ENCODE results near the gene IL1RAPL2.
A peak's percentile ranks its signal among the peaks of the same experiment; 100 is the strongest.
"Not testable (repeated sequence)": the region's sequence is repeated elsewhere in the genome, so short reads cannot be mapped to it uniquely, and the experiment has no call there.

The IL1RAPL2 gene

GRCh38 chrX:104795804-104796203 lies 229.8 kb downstream of the IL1RAPL2 start:
- no peak for DNase-seq
- in situ Hi-C loops (cut with HindIII; ENCODE audit: low pct_ligation_motif_present, low pct_unique_long_range_greater_than_20kb, low sequenced_read_pairs), result no loop called here

- in situ Hi-C loops (cut with HindIII; ENCODE audit: low pct_ligation_motif_present, low pct_unique_long_range_greater_than_20kb, low sequenced_read_pairs), result no loop called here
- no peak for DNase-seq
Observed at GRCh38 chrX:104803219-104803618, 237.2 kb downstream of the IL1RAPL2 start.

- DNase-seq, result no peak
- in situ Hi-C loops (cut with HindIII; ENCODE audit: low pct_ligation_motif_present, low pct_unique_long_range_greater_than_20kb, low sequenced_read_pairs), result no loop called here
Observed at GRCh38 chrX:104806346-104806745, 240.3 kb downstream of the IL1RAPL2 start.

- in situ Hi-C loops (cut with HindIII; ENCODE audit: low pct_ligation_motif_present, low pct_unique_long_range_greater_than_20kb, low sequenced_read_pairs), result no loop called here
- no peak for DNase-seq
Observed at GRCh38 chrX:104833401-104833800, 267.4 kb downstream of the IL1RAPL2 start.

GRCh38 chrX:104842646-104843045 lies 276.6 kb downstream of the IL1RAPL2 start:
- in situ Hi-C loops (cut with HindIII; ENCODE audit: low pct_ligation_motif_present, low pct_unique_long_range_greater_than_20kb, low sequenced_read_pairs), result no loop called here
- DNase-seq, result no peak

- no peak for DNase-seq
- in situ Hi-C loops (cut with HindIII; ENCODE audit: low pct_ligation_motif_present, low pct_unique_long_range_greater_than_20kb, low sequenced_read_pairs), result no loop called here
Observed at GRCh38 chrX:104852241-104852640, 286.2 kb downstream of the IL1RAPL2 start.

GRCh38 chrX:104854188-104854587 lies 288.2 kb downstream of the IL1RAPL2 start:
- DNase-seq, result no peak
- in situ Hi-C loops (cut with HindIII; ENCODE audit: low pct_ligation_motif_present, low pct_unique_long_range_greater_than_20kb, low sequenced_read_pairs), result no loop called here

- DNase-seq, result no peak
- in situ Hi-C loops (cut with HindIII; ENCODE audit: low pct_ligation_motif_present, low pct_unique_long_range_greater_than_20kb, low sequenced_read_pairs), result no loop called here
Observed at GRCh38 chrX:104854790-104855340, 288.9 kb downstream of the IL1RAPL2 start.

GRCh38 chrX:104863466-104863865 lies 297.5 kb downstream of the IL1RAPL2 start:
- in situ Hi-C loops (cut with HindIII; ENCODE audit: low pct_ligation_motif_present, low pct_unique_long_range_greater_than_20kb, low sequenced_read_pairs), result no loop called here
- DNase-seq, result no peak

GRCh38 chrX:104864296-104864695 lies 298.3 kb downstream of the IL1RAPL2 start:
- in situ Hi-C loops (cut with HindIII; ENCODE audit: low pct_ligation_motif_present, low pct_unique_long_range_greater_than_20kb, low sequenced_read_pairs), result no loop called here
- no peak for DNase-seq

GRCh38 chrX:104877504-104877903 lies 311.5 kb downstream of the IL1RAPL2 start:
- no peak for DNase-seq
- in situ Hi-C loops (cut with HindIII; ENCODE audit: low pct_ligation_motif_present, low pct_unique_long_range_greater_than_20kb, low sequenced_read_pairs), result no loop called here

- DNase-seq, result no peak
- in situ Hi-C loops (cut with HindIII; ENCODE audit: low pct_ligation_motif_present, low pct_unique_long_range_greater_than_20kb, low sequenced_read_pairs), result no loop called here
Observed at GRCh38 chrX:104902070-104902469, 336.1 kb downstream of the IL1RAPL2 start.

GRCh38 chrX:104909694-104910093 lies 343.7 kb downstream of the IL1RAPL2 start:
- DNase-seq; in situ Hi-C loops (cut with HindIII; ENCODE audit: low pct_ligation_motif_present, low pct_unique_long_range_greater_than_20kb, low sequenced_read_pairs): not testable (repeated sequence)

- DNase-seq, result peak; percentile 6
Observed at GRCh38 chrX:104913348-104913747, 347.3 kb downstream of the IL1RAPL2 start.

GRCh38 chrX:104914686-104915085 lies 348.7 kb downstream of the IL1RAPL2 start:
- in situ Hi-C loops (cut with HindIII; ENCODE audit: low pct_ligation_motif_present, low pct_unique_long_range_greater_than_20kb, low sequenced_read_pairs); DNase-seq: not testable (repeated sequence)

More at GRCh38 chrX:104913348-104913747, 347.3 kb downstream of the IL1RAPL2 start:
- in situ Hi-C loops (cut with HindIII; ENCODE audit: low pct_ligation_motif_present, low pct_unique_long_range_greater_than_20kb, low sequenced_read_pairs), result no loop called here

GRCh38 chrX:104918122-104918521 lies 352.1 kb downstream of the IL1RAPL2 start:
- in situ Hi-C loops (cut with HindIII; ENCODE audit: low pct_ligation_motif_present, low pct_unique_long_range_greater_than_20kb, low sequenced_read_pairs), result no loop called here
- DNase-seq, result no peak

GRCh38 chrX:104921584-104922205 lies 355.7 kb downstream of the IL1RAPL2 start:
- DNase-seq, result no peak
- in situ Hi-C loops (cut with HindIII; ENCODE audit: low pct_ligation_motif_present, low pct_unique_long_range_greater_than_20kb, low sequenced_read_pairs), result no loop called here

- peak; percentile 61 for DNase-seq
- in situ Hi-C loops (cut with HindIII; ENCODE audit: low pct_ligation_motif_present, low pct_unique_long_range_greater_than_20kb, low sequenced_read_pairs), result no loop called here
Observed at GRCh38 chrX:104922206-104922621, 356.2 kb downstream of the IL1RAPL2 start.

GRCh38 chrX:104929324-104929723 lies 363.3 kb downstream of the IL1RAPL2 start:
- no peak for DNase-seq
- in situ Hi-C loops (cut with HindIII; ENCODE audit: low pct_ligation_motif_present, low pct_unique_long_range_greater_than_20kb, low sequenced_read_pairs), result no loop called here

- DNase-seq, result no peak
- in situ Hi-C loops (cut with HindIII; ENCODE audit: low pct_ligation_motif_present, low pct_unique_long_range_greater_than_20kb, low sequenced_read_pairs), result no loop called here
Observed at GRCh38 chrX:104935581-104935980, 369.6 kb downstream of the IL1RAPL2 start.

Measured in ACHN (cell line).